ENCODE data around the gene DKKL1.

DKKL1 gene

GRCh38 chr19:49396738-49397505 lies 33.2 kb downstream of the DKKL1 start:
- DNase-seq (ENCODE audit: low read depth): no peak

- no peak for DNase-seq (ENCODE audit: low read depth)
Observed at GRCh38 chr19:49398001-49398615, 34.4 kb downstream of the DKKL1 start.

GRCh38 chr19:49398931-49399330 lies 35.3 kb downstream of the DKKL1 start:
- no peak for DNase-seq (ENCODE audit: low read depth)

- DNase-seq (ENCODE audit: low read depth): no peak
Observed at GRCh38 chr19:49400029-49400428, 36.4 kb downstream of the DKKL1 start.

- no peak for DNase-seq (ENCODE audit: low read depth)
Observed at GRCh38 chr19:49403404-49404187, 39.9 kb downstream of the DKKL1 start.

GRCh38 chr19:49407079-49407478 lies 43.4 kb downstream of the DKKL1 start:
- no peak for DNase-seq (ENCODE audit: low read depth)

- no peak for DNase-seq (ENCODE audit: low read depth)
Observed at GRCh38 chr19:49407482-49408015, 43.9 kb downstream of the DKKL1 start.

GRCh38 chr19:49408816-49409440 lies 45.3 kb downstream of the DKKL1 start:
- no peak for DNase-seq (ENCODE audit: low read depth)

- no peak for DNase-seq (ENCODE audit: low read depth)
Observed at GRCh38 chr19:49409441-49410029, 45.9 kb downstream of the DKKL1 start.

GRCh38 chr19:49411681-49412326 lies 48.1 kb downstream of the DKKL1 start:
- DNase-seq (ENCODE audit: low read depth): no peak

- DNase-seq (ENCODE audit: low read depth): no peak
Observed at GRCh38 chr19:49413348-49413747, 49.7 kb downstream of the DKKL1 start.

GRCh38 chr19:49414256-49414655 lies 50.6 kb downstream of the DKKL1 start:
- no peak for DNase-seq (ENCODE audit: low read depth)

GRCh38 chr19:49415102-49415809 lies 51.6 kb downstream of the DKKL1 start:
- DNase-seq (ENCODE audit: low read depth): no peak

- no peak for DNase-seq (ENCODE audit: low read depth)
Observed at GRCh38 chr19:49415810-49416200, 52.1 kb downstream of the DKKL1 start.

GRCh38 chr19:49417088-49417487 lies 53.4 kb downstream of the DKKL1 start:
- DNase-seq (ENCODE audit: low read depth): no peak

GRCh38 chr19:49418511-49418910 lies 54.8 kb downstream of the DKKL1 start:
- DNase-seq (ENCODE audit: low read depth): no peak

- DNase-seq (ENCODE audit: low read depth): no peak
Observed at GRCh38 chr19:49419173-49419572, 55.5 kb downstream of the DKKL1 start.

GRCh38 chr19:49420227-49420626 lies 56.5 kb downstream of the DKKL1 start:
- DNase-seq (ENCODE audit: low read depth): no peak

- no peak for DNase-seq (ENCODE audit: low read depth)
Observed at GRCh38 chr19:49421039-49421877, 57.6 kb downstream of the DKKL1 start.

GRCh38 chr19:49421878-49422202 lies 58.2 kb downstream of the DKKL1 start:
- DNase-seq (ENCODE audit: low read depth): no peak

Data from activated T-helper 1 cell treated with Interleukin-2 at 50 U/mL for 16 hours (primary cell).